GM19463 (cell line): ENCODE data around the gene DEF6.
"Not testable (repeated sequence)": the region's sequence is repeated elsewhere in the genome, so short reads cannot be mapped to it uniquely, and the experiment has no call there.

Source experiments
- ATAC-seq: cut with Tn5 transposase; IDR thresholded peaks from one replicate; pipeline ENCODE4 v1.9.1; 2021; ENCODE audit warnings: mild to moderate bottlenecking, moderate library complexity; ENCODE audit not compliant: unreplicated experiment

The DEF6 gene

GRCh38 chr6:35280903-35281302 is 16.7 kb upstream of the DEF6 start:
- ATAC-seq, result no peak

- no peak for ATAC-seq
Measured at GRCh38 chr6:35282472-35282871, 15.1 kb upstream of the DEF6 start.

GRCh38 chr6:35283361-35283760 is 14.3 kb upstream of the DEF6 start:
- no peak for ATAC-seq

- no peak for ATAC-seq
Measured at GRCh38 chr6:35287671-35288396, 9.8 kb upstream of the DEF6 start.

- ATAC-seq, result no peak
Measured at GRCh38 chr6:35288834-35289233, 8.8 kb upstream of the DEF6 start.

- ATAC-seq, result no peak
Measured at GRCh38 chr6:35291491-35291890, 6.1 kb upstream of the DEF6 start.

GRCh38 chr6:35292494-35292893 is 5.1 kb upstream of the DEF6 start:
- no peak for ATAC-seq

- ATAC-seq, result no peak
Measured at GRCh38 chr6:35293681-35294080, 3.9 kb upstream of the DEF6 start.

- no peak for ATAC-seq
Measured at GRCh38 chr6:35294308-35294945, 3.2 kb upstream of the DEF6 start.

- ATAC-seq, result no peak
Measured at GRCh38 chr6:35295036-35295435, 2.6 kb upstream of the DEF6 start.

GRCh38 chr6:35295521-35296315 is 1.9 kb upstream of the DEF6 start:
- ATAC-seq, result no peak

GRCh38 chr6:35296931-35297600 is 552 bp upstream of the DEF6 start:
- no peak for ATAC-seq

- ATAC-seq, result no peak
Measured at GRCh38 chr6:35298625-35299140, 1.1 kb downstream of the DEF6 start.

- ATAC-seq, result no peak
Measured at GRCh38 chr6:35299674-35300073, 2.1 kb downstream of the DEF6 start.

GRCh38 chr6:35300848-35301247 is 3.2 kb downstream of the DEF6 start:
- ATAC-seq, result no peak

- ATAC-seq, result peak; percentile 85
Measured at GRCh38 chr6:35302604-35303241, 5.1 kb downstream of the DEF6 start.

- no peak for ATAC-seq
Measured at GRCh38 chr6:35304299-35304698, 6.7 kb downstream of the DEF6 start.

GRCh38 chr6:35305117-35305516 is 7.5 kb downstream of the DEF6 start:
- ATAC-seq, result no peak

- not testable (repeated sequence) for ATAC-seq
Measured at GRCh38 chr6:35307138-35307537, 9.5 kb downstream of the DEF6 start.

GRCh38 chr6:35308543-35308942 is 10.9 kb downstream of the DEF6 start:
- not testable (repeated sequence) for ATAC-seq
